Heart right ventricle (tissue), 16 donors: ENCODE data around the gene COL21A1. TPM values are rescaled to one million over a fixed set of nuclear protein-coding genes. Genes with fewer than 3 reads are reported as not detected.

ENCODE experiments used
- ATAC-seq, 8 donors: fragments of 200-7000 bp; cut with Tn5 transposase; one replicate each; pipeline ENCODE4 v1.9.1; 2020; ENCODE audit warnings: mild to moderate bottlenecking in 8 of 8, moderate library complexity in 8 of 8, moderate number of reproducible peaks in 1 of 8
- DNase-seq, 2 donors: peaks; one replicate each; pipeline ENCODE4 v3.0.0-alpha.2; 2020
- H3K27ac ChIP-seq, 10 donors: fragments of 200-600 bp; sonication (generic) in 2 of 10; one replicate each; pipeline versions ENCODE4 v1.5.0 to v1.8.0; 2020 to 2022; ENCODE audit warnings: mild to moderate bottlenecking in 3 of 10
- H3K27me3 ChIP-seq, 7 donors: fragments of 200-600 bp; one replicate each; pipeline ENCODE4 v1.8.0; 2021 to 2022; ENCODE audit warnings: mild to moderate bottlenecking in 2 of 7
- H3K36me3 ChIP-seq, 9 donors: fragments of 200-600 bp; sonication (generic) in 1 of 9; one replicate each; pipeline versions ENCODE4 v1.5.0 to v1.8.0; 2020 to 2022; ENCODE audit warnings: mild to moderate bottlenecking in 2 of 9
- H3K4me1 ChIP-seq, 9 donors: fragments of 200-600 bp; sonication (generic) in 1 of 9; one replicate each; pipeline versions ENCODE4 v1.5.0 to v1.8.0; 2020 to 2022; ENCODE audit warnings: mild to moderate bottlenecking in 4 of 9
- H3K4me3 ChIP-seq, 10 donors: fragments of 200-600 bp; sonication (generic) in 2 of 10; one replicate each; pipeline versions ENCODE4 v1.5.0 to v1.8.0; 2020 to 2022; ENCODE audit warnings: mild to moderate bottlenecking in 7 of 10, moderate library complexity in 2 of 10
- H3K9me3 ChIP-seq, 11 donors: fragments of 200-600 bp in 10 of 11; sonication (generic) in 2 of 11; one replicate each; pipeline versions ENCODE4 v1.5.0 to v1.8.0; 2013 to 2022; ENCODE audit warnings: mild to moderate bottlenecking in 2 of 11, control low read depth in 1 of 11, moderate library complexity in 1 of 11
- CTCF ChIP-seq, 9 donors: fragments of 200-600 bp; sonication (generic) in 2 of 9; IDR thresholded peaks; one replicate each; pipeline versions ENCODE4 v1.5.0 to v1.8.0; 2021 to 2022; ENCODE audit warnings: antibody characterized with exemption in 9 of 9, mild to moderate bottlenecking in 5 of 9, moderate library complexity in 1 of 9
- WGBS, 2 donors: extraction: QIAGEN DNeasy Blood & Tissue Kit; methylation state at CpG; one replicate each; pipeline ENCODE4 v1.1.7; 2013; ENCODE audit warnings: inconsistent platforms in 1 of 2; 5-methylcytosine and 5-hydroxymethylcytosine counted together
- intact Hi-C, 10 donors: fragments of 100-400 bp; cut with DNase I; formaldehyde crosslinking; loops; one replicate each; pipeline versions ENCODE4 v1.11.1 to v1.14.2; 2022
- polyA plus RNA-seq, 2 donors: library from polyadenylated mRNA; stranded (reverse); fragments of 200-250 nt; gene quantifications; one replicate each; pipeline ENCODE4 v1.2.3, GENCODE V29; 2013
- total RNA-seq, 10 donors: library from RNA; stranded (reverse); fragmentation: NEBNext Ultra II Directional in 3 of 10; extraction: Animal tissue kit (Norgen Biotek cat#: 25700) in 3 of 10; gene quantifications; one replicate each; pipeline versions ENCODE4 v1.2.1 to v1.2.4, GENCODE V29; 2021 to 2023
- donor health status: Arrhythmogenic right ventricular cardiomyopathy.
- donor health status: ischemic (EF 13 %, LVEDD 7.1; RV severe dilation, severe dysfunction).
- donor health status: healthy with polysubstance abuse.
- donor health status: DM: no; HTN: yes; CAD: no.
- donor health status: DM: no; HTN: no; CAD: no.
- donor health status: ischemic (EF 25% LVEDD 6.9; RV normal size, moderate dysfunction).
- donor health status: ischemic (EF 25% LVEDD 5.7; RV mildly dilated, moderate dysfunction).
- donor health status: healthy.
- donor health status: DM: yes; HTN: yes; CAD: no.
- donor health status: Ischemic cardiomyopathy.
- donor health status: ischemic (EF 35%, LVEDD 5.7; RV mildly dilated, moderate dysfunction).
- donor health status: nonischemic (EF 11% LVEDD 7.7; RV severe dilation, severe dysfunction).
- donor health status: DM: yes; HTN: yes; CAD: no.
- donor health status: PGD.
- donor health status: ischemic (EF 29% LVEDD 5.4; RV normal size, mild dysfunction).
- donor health status: nonischemic (EF 23%, LVEDD 6.1; RV moderate dilation, normal function).

COL21A1 gene
- total and polyA plus RNA-seq, 12 donors: 11.0 to 171 (median 69.9) TPM

DNA sequence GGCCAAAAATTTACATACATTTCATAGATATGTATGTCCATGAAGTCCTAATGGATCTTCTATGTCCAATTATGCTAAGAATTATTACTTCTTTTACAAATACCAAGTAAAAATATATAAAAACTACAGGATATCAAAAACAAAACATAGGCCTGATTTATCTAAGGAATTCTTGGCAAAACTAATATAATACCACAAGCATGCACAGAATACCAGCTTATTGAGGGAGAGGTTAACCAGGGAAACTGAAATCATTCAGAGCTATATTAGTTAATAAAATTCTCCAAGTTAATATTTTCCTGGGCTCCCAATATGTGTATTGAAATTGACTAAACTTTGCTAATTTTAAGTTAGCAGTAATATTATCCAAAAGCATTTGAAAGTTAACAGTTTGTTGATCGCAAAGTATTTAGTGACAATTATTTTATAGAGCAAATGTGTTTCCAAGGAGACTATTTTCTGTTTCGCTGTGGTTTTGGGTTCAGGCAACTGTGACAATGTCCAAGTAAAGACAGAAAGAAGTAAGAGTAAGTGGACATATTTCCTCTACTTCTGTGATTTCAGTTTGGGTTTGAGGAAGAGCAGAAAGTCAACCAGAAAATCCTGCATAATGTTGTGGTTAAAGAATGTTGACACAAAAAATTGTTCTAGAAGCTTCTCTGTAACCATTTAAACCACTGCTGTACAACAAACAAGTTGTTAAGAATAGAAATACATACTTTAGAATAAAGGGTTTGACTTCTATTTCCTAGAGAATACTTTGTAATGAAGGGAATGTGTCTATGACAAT, 167.4 kb downstream of the COL21A1 start:
- no peaks in the 10 kb centered on the region for H3K27me3 ChIP-seq
- H3K4me1 ChIP-seq: peaks cover 0 to 15% (median 0%) of the 10 kb centered on the region in 9 donors
- DNase-seq: no peak
- no peak overlapping the region for H3K4me3 ChIP-seq
- intact Hi-C loops: no loop called here
- H3K36me3 ChIP-seq: peaks cover 0 to 26% (median 0%) of the 10 kb centered on the region in 9 donors
- H3K9me3 ChIP-seq: peaks cover 0 to 11% (median 0%) of the 10 kb centered on the region in 11 donors
- no peak for ATAC-seq
- no peak for TF ChIP-seq CTCF (IDR thresholded peaks at IDR 0.05)
- peak overlapping the region in 1 of 10 donors; percentile 7 for H3K27ac ChIP-seq
- WGBS, 2 donors: 95 to 99% methylated on average over 2 of the region's 2 CpGs

GRCh38 chr6:56076033-56076432, 171.3 kb downstream of the COL21A1 start:
- DNase-seq: no peak
- H3K36me3 ChIP-seq: peaks cover 0 to 38% (median 0%) of the 10 kb centered on the region in 9 donors
- no peak for ATAC-seq
- peaks cover 0 to 33% (median 7%) of the 10 kb centered on the region in 9 donors for H3K4me1 ChIP-seq
- H3K4me3 ChIP-seq: no peak overlapping the region
- H3K27ac ChIP-seq: no peak overlapping the region
- no peak for TF ChIP-seq CTCF (IDR thresholded peaks at IDR 0.05)
- intact Hi-C loops: no loop called here
- no peaks in the 10 kb centered on the region for H3K27me3 ChIP-seq
- H3K9me3 ChIP-seq: peaks cover 0 to 11% (median 0%) of the 10 kb centered on the region in 11 donors

DNA sequence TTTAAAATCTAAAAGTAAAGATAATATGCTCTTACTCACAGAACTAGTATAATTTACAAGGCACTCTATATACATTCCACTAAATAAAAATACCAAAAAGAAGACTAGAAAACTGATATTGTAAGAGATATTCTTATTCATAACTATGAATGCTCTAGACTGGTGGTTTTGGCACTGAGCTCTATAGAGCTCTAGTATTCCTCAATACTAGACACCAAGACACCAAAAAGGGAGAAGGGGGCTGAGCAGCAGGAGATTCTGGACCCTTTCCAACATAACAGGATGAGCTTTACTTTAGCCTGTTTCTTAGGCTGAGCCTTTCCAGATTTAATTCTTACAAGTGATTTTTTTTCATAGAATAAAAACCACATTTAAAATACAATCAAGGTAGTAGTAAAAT, 173.6 kb downstream of the COL21A1 start:
- DNase-seq (no peak), ATAC-seq (peak in 1 of 8 donors; percentile 56)
- H3K4me1 ChIP-seq: peaks cover 0 to 17% (median 7%) of the 10 kb centered on the region in 9 donors
- H3K27me3 ChIP-seq: no peaks in the 10 kb centered on the region
- peaks cover 0 to 11% (median 0%) of the 10 kb centered on the region in 11 donors for H3K9me3 ChIP-seq
- intact Hi-C loops: no loop called here
- no peak for TF ChIP-seq CTCF (IDR thresholded peaks at IDR 0.05)
- H3K4me3 ChIP-seq: no peak overlapping the region
- peaks cover 0 to 49% (median 0%) of the 10 kb centered on the region in 9 donors for H3K36me3 ChIP-seq
- peak overlapping the region in 7 of 10 donors; percentile 11 to 59 (median 22) for H3K27ac ChIP-seq

DNA sequence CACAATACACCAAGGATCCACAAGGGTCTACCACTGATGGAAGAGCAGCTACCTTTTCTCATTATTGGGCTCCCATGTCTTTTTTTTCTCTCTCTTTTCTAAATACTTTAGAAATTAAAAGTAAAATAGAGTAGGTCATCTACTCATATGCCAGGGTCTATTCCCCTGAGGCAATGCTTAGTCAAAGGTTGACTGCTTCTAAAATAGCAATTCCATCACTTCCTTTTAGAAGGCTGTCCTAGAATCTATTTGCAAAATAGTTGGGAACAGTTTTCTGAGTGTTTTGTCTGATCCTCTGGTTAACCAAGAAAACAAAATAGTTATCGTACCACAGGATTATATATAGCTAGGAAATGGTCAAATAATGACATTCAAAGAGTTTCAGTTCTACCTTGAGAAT, 174.1 kb downstream of the COL21A1 start:
- Histone ChIP-seq H3K36me3 (peaks cover 0 to 54% (median 0%) of the 10 kb centered on the region in 9 donors), H3K9me3 (peaks cover 0 to 11% (median 0%) of the 10 kb centered on the region in 11 donors), H3K4me1 (peaks cover 0 to 17% (median 7%) of the 10 kb centered on the region in 9 donors), H3K27ac (peak overlapping the region in 8 of 10 donors; percentile 11 to 59 (median 34)), H3K27me3 (no peaks in the 10 kb centered on the region), H3K4me3 (no peak overlapping the region)
- no peak for TF ChIP-seq CTCF (IDR thresholded peaks at IDR 0.05)
- intact Hi-C loops: no loop called here
- DNase-seq: peak in 1 of 2 donors; percentile 34
- peak in 7 of 8 donors; percentile 59 to 87 (median 70) for ATAC-seq
- 44 to 67% methylated on average over 1 of the region's 1 CpG for WGBS, 2 donors
